Neural progenitor cell (in vitro differentiated cells): ENCODE results near the gene CPA3.

ENCODE experiments used
- CTCF ChIP-seq: fragments of 200-600 bp; sonication (generic); IDR thresholded peaks from 2 replicates; pipeline ENCODE4 v1.5.1; 2017; ENCODE audit warnings: antibody characterized with exemption, mild to moderate bottlenecking
- EZH2 ChIP-seq: fragments of 200-600 bp; sonication (generic); IDR thresholded peaks from 2 replicates; pipeline ENCODE4 v1.6.1; 2017; ENCODE audit warnings: antibody characterized with exemption, mild to moderate bottlenecking, moderate library complexity

GRCh38 chr3:148878095-148878494 lies 13.0 kb downstream of the CPA3 start:
- TF ChIP-seq EZH2 (no peak), CTCF (no peak)
